Endodermal cell (in vitro differentiated cells): Measurements from ENCODE around the gene ACSM6. TPM values are rescaled to one million over a fixed set of nuclear protein-coding genes. Genes with fewer than 3 reads are reported as not detected.
A peak's percentile ranks its signal among the peaks of the same experiment; 100 is the strongest.

Experiments
- DNase-seq: peaks from one replicate; pipeline ENCODE4 v3.0.0-alpha.2; 2017
- H3K27ac ChIP-seq: 2 replicates; pipeline ENCODE4 v1.5.1; 2013; ENCODE audit warnings: mild to moderate bottlenecking, low read depth, low read length, moderate library complexity
- H3K27me3 ChIP-seq: 2 replicates; pipeline ENCODE4 v1.6.1; 2013; ENCODE audit warnings: mild to moderate bottlenecking, low read length, moderate library complexity; ENCODE audit not compliant: insufficient read depth, control insufficient read depth, poor library complexity, severe bottlenecking
- H3K36me3 ChIP-seq: 2 replicates; pipeline ENCODE4 v1.7.0; 2013; ENCODE audit warnings: mild to moderate bottlenecking, low read length, moderate library complexity; ENCODE audit not compliant: control insufficient read depth, insufficient read depth
- H3K4me1 ChIP-seq: one replicate; pipeline ENCODE4 v1.7.0; 2013; ENCODE audit warnings: low read length; ENCODE audit not compliant: control insufficient read depth, insufficient read depth
- H3K4me3 ChIP-seq: 2 replicates; pipeline ENCODE4 v1.5.1; 2013; ENCODE audit warnings: mild to moderate bottlenecking, low read length, moderate library complexity
- H3K9ac ChIP-seq: 2 replicates; pipeline ENCODE4 v1.6.1; 2013; ENCODE audit warnings: mild to moderate bottlenecking, low read length, moderate library complexity; ENCODE audit not compliant: poor library complexity, severe bottlenecking; ENCODE audit errors: extremely low read depth
- H3K9me3 ChIP-seq: 2 replicates; pipeline ENCODE4 v1.6.1; 2013; ENCODE audit warnings: mild to moderate bottlenecking, low read length, moderate library complexity; ENCODE audit not compliant: control insufficient read depth
- H3K27ac Mint-ChIP-seq: 2 replicates; pipeline ENCODE4 v1.8.0; 2020; ENCODE audit warnings: mixed read lengths
- H3K27me3 Mint-ChIP-seq: 2 replicates; pipeline ENCODE4 v1.8.0; 2021; ENCODE audit warnings: mild to moderate bottlenecking, mixed read lengths; ENCODE audit not compliant: insufficient read depth
- H3K36me3 Mint-ChIP-seq: 2 replicates; pipeline ENCODE4 v1.8.0; 2020; ENCODE audit warnings: low read depth, mixed read lengths
- H3K4me1 Mint-ChIP-seq: 2 replicates; pipeline ENCODE4 v1.8.0; 2020; ENCODE audit warnings: mixed read lengths
- H3K4me3 Mint-ChIP-seq: 2 replicates; pipeline ENCODE4 v1.8.0; 2020; ENCODE audit warnings: mild to moderate bottlenecking, moderate library complexity, mixed read lengths
- H3K9me3 Mint-ChIP-seq: 2 replicates; pipeline ENCODE4 v1.8.0; 2020; ENCODE audit warnings: mild to moderate bottlenecking, mixed read lengths
- CTCF ChIP-seq: fragments of 200-600 bp; sonication (generic); conservative IDR thresholded peaks from 2 replicates; pipeline ENCODE4 v1.5.0; 2021; ENCODE audit warnings: antibody characterized with exemption, mild to moderate bottlenecking
- WGBS, 2 experiments: methylation state at CpG; one replicate each; pipeline versions ENCODE4 v1.1.5 to v1.1.7; 2013; ENCODE audit warnings: missing lambda C conversion rate in 2 of 2, mixed read lengths in 1 of 2; ENCODE audit not compliant: insufficient coverage in 1 of 2, insufficient read length in 1 of 2; 5-methylcytosine and 5-hydroxymethylcytosine counted together
- total RNA-seq, 2 donors: library from RNA; stranded (reverse); fragmentation: NEBNext Ultra II Directional in 1 of 2; extraction: Animal tissue kit (Norgen Biotek cat#: 25700) in 1 of 2; gene quantifications; 2 replicates in 1 of 2; 3 replicates in 1 of 2; pipeline ENCODE4 v1.2.1, GENCODE V29; 2021

Gene ACSM6
- total RNA-seq, 2 donors from 2014 or later: not detected

GRCh38 chr10:95209509-95210127 is 15.6 kb downstream of the ACSM6 start:
- no peak overlapping the region for H3K4me3 ChIP-seq
- peaks cover 9% of the 10 kb centered on the region for H3K4me1 Mint-ChIP-seq
- H3K4me3 Mint-ChIP-seq: no peak overlapping the region
- H3K36me3 Mint-ChIP-seq: peaks cover 34% of the 10 kb centered on the region
- WGBS, 2 experiments: 93 to 95% methylated on average over 3 to 5 of the region's 6 CpGs
- no peaks in the 10 kb centered on the region for H3K27me3 ChIP-seq
- no peak overlapping the region for H3K9ac ChIP-seq
- H3K27ac ChIP-seq: no peak overlapping the region
- H3K36me3 ChIP-seq: no peaks in the 10 kb centered on the region
- DNase-seq: no peak
- peaks cover 6% of the 10 kb centered on the region for H3K9me3 ChIP-seq
- no peaks in the 10 kb centered on the region for H3K4me1 ChIP-seq
- H3K9me3 Mint-ChIP-seq: peaks cover 1% of the 10 kb centered on the region
- H3K27ac Mint-ChIP-seq: peak overlapping the region; percentile 22
- TF ChIP-seq CTCF: no peak
- H3K27me3 Mint-ChIP-seq: no peaks in the 10 kb centered on the region

- DNase-seq: no peak
- no peak for TF ChIP-seq CTCF
- Histone ChIP-seq H3K36me3 (no peaks in the 10 kb centered on the region), H3K9me3 (no peaks in the 10 kb centered on the region), H3K27me3 (no peaks in the 10 kb centered on the region), H3K27ac (no peak overlapping the region), H3K4me3 (no peak overlapping the region), H3K4me1 (no peaks in the 10 kb centered on the region), H3K9ac (no peak overlapping the region)
- peaks cover 4% of the 10 kb centered on the region for H3K9me3 Mint-ChIP-seq
- no peak overlapping the region for H3K4me3 Mint-ChIP-seq
- WGBS, 2 experiments: 92% methylated on average over 3 of the region's 3 CpGs; no CpG with 5 or more reads in 1 of the 2 experiments
- no peaks in the 10 kb centered on the region for H3K27me3 Mint-ChIP-seq
- no peak overlapping the region for H3K27ac Mint-ChIP-seq
- peaks cover 9% of the 10 kb centered on the region for H3K4me1 Mint-ChIP-seq
- H3K36me3 Mint-ChIP-seq: peaks cover 34% of the 10 kb centered on the region
Observed at GRCh38 chr10:95211606-95212279, 17.7 kb downstream of the ACSM6 start.

GRCh38 chr10:95214369-95214768 is 20.3 kb downstream of the ACSM6 start:
- Mint-ChIP-seq H3K36me3 (peaks cover 42% of the 10 kb centered on the region), H3K4me3 (no peak overlapping the region), H3K27ac (no peak overlapping the region), H3K9me3 (peaks cover 4% of the 10 kb centered on the region), H3K4me1 (peaks cover 5% of the 10 kb centered on the region), H3K27me3 (no peaks in the 10 kb centered on the region)
- no peak for TF ChIP-seq CTCF
- no peaks in the 10 kb centered on the region for H3K4me1 ChIP-seq
- no peak overlapping the region for H3K27ac ChIP-seq
- no peak overlapping the region for H3K4me3 ChIP-seq
- H3K9me3 ChIP-seq: no peaks in the 10 kb centered on the region
- 80% methylated on average over 2 of the region's 2 CpGs; no CpG with 5 or more reads in 1 of the 2 experiments for WGBS, 2 experiments
- peaks cover 7% of the 10 kb centered on the region for H3K36me3 ChIP-seq
- no peak for DNase-seq
- no peaks in the 10 kb centered on the region for H3K27me3 ChIP-seq
- H3K9ac ChIP-seq: no peak overlapping the region
